Measurements from ENCODE around the gene SUSD1. TPM values are rescaled to one million over a fixed set of nuclear protein-coding genes. Genes with fewer than 3 reads are reported as not detected.
A peak's percentile ranks its signal among the peaks of the same experiment; 100 is the strongest.

SUSD1 gene
- total RNA-seq, 3 donors from 2014 or later: 18.8 to 43.8 (median 19.5) TPM

- H3K9me3 ChIP-seq: no peaks in the 10 kb centered on the region
- H3K36me3 ChIP-seq (ENCODE audit: low read depth): no peaks in the 10 kb centered on the region
- TF ChIP-seq CTCF (IDR thresholded peaks at IDR 0.05): no peak
- intact Hi-C loops (cut with DNase I, micrococcal nuclease): no loop called here
- H3K4me3 ChIP-seq: no peak overlapping the region
- ATAC-seq (no peak), DNase-seq (no peak)
- peaks cover 14% of the 10 kb centered on the region for H3K4me1 ChIP-seq (ENCODE audit: low read depth)
These were observed 169.2 kb downstream of the SUSD1 start for GRCh38 chr9:112005939-112006338.

- H3K9me3 ChIP-seq: no peaks in the 10 kb centered on the region
- no peak for TF ChIP-seq CTCF (IDR thresholded peaks at IDR 0.05)
- H3K36me3 ChIP-seq (ENCODE audit: low read depth): no peaks in the 10 kb centered on the region
- H3K4me1 ChIP-seq (ENCODE audit: low read depth): no peaks in the 10 kb centered on the region
- H3K4me3 ChIP-seq: no peak overlapping the region
- DNase-seq: no peak
- intact Hi-C loops (cut with DNase I, micrococcal nuclease): no loop called here
- ATAC-seq: no peak
These were observed 171.6 kb downstream of the SUSD1 start for GRCh38 chr9:112003538-112003937.

- Histone ChIP-seq H3K4me3 (no peak overlapping the region), H3K9me3 (no peaks in the 10 kb centered on the region), H3K36me3 (ENCODE audit: low read depth) (no peaks in the 10 kb centered on the region), H3K4me1 (ENCODE audit: low read depth) (no peaks in the 10 kb centered on the region)
- no peak for ATAC-seq
- DNase-seq: no peak
- no peak for TF ChIP-seq CTCF (IDR thresholded peaks at IDR 0.05)
- intact Hi-C loops (cut with DNase I, micrococcal nuclease): no loop called here
These were observed 172.1 kb downstream of the SUSD1 start for GRCh38 chr9:112002847-112003457.

- no peak for TF ChIP-seq CTCF (IDR thresholded peaks at IDR 0.05)
- Histone ChIP-seq H3K36me3 (ENCODE audit: low read depth) (no peaks in the 10 kb centered on the region), H3K4me1 (ENCODE audit: low read depth) (no peaks in the 10 kb centered on the region), H3K4me3 (no peak overlapping the region), H3K9me3 (no peaks in the 10 kb centered on the region)
- ATAC-seq (peak; percentile 75), DNase-seq (no peak)
- intact Hi-C loops (cut with DNase I, micrococcal nuclease): no loop called here
These were observed 172.8 kb downstream of the SUSD1 start for GRCh38 chr9:112002131-112002846.

GRCh38 chr9:112000743-112001142, 174.4 kb downstream of the SUSD1 start:
- no peaks in the 10 kb centered on the region for H3K36me3 ChIP-seq (ENCODE audit: low read depth)
- intact Hi-C loops (cut with DNase I, micrococcal nuclease): no loop called here
- DNase-seq (no peak), ATAC-seq (no peak)
- H3K9me3 ChIP-seq: no peaks in the 10 kb centered on the region
- no peak for TF ChIP-seq CTCF (IDR thresholded peaks at IDR 0.05)
- no peak overlapping the region for H3K4me3 ChIP-seq
- no peaks in the 10 kb centered on the region for H3K4me1 ChIP-seq (ENCODE audit: low read depth)

All from mucosa of descending colon (tissue), 3 donors.